ENCODE data around the gene C1QTNF9B. TPM values are rescaled to one million over a fixed set of nuclear protein-coding genes. Genes with fewer than 3 reads are reported as not detected.
"Not testable (repeated sequence)": the region's sequence is repeated elsewhere in the genome, so short reads cannot be mapped to it uniquely, and the experiment has no call there.

The C1QTNF9B gene
- total RNA-seq, 1 donor from 2014 or later: not detected

DNA sequence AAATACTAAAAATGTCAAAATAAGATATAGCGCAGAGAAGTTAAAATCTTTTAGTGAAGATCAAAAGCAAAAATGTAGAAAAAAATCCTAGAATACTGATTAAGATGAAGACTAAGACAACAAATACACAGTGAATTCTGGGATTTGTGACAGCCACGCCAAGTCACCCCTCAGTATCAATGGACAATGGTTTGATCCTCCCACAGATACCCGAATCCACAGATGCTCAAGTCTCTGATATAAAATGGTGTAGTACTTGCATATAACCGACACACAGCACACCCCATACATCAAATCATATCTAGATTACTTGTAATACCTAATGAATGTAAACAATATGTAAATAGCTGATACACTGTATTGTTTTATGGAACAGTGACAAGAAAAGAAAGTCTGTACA is 14.0 kb downstream of the C1QTNF9B start:
- H3K9me3 ChIP-seq (ENCODE audit: insufficient read depth, low read depth, low read length): no peaks in the 10 kb centered on the region
- H3K4me3 ChIP-seq (ENCODE audit: insufficient read depth, low read depth, low read length): no peak overlapping the region
- peaks cover 6% of the 10 kb centered on the region for H3K36me3 ChIP-seq (ENCODE audit: insufficient read depth, low read length)
- H3K27ac ChIP-seq (ENCODE audit: low read depth, low read length): no peak overlapping the region
- no peak overlapping the region for H3K27ac Mint-ChIP-seq (ENCODE audit: unreplicated experiment)
- no peaks in the 10 kb centered on the region for H3K27me3 Mint-ChIP-seq (ENCODE audit: low read depth, unreplicated experiment)
- no peak overlapping the region for H3K4me3 Mint-ChIP-seq (ENCODE audit: unreplicated experiment)
- H2AFZ ChIP-seq (ENCODE audit: low read depth, low read length): no peak overlapping the region
- peaks cover 14% of the 10 kb centered on the region for H3K79me2 ChIP-seq (ENCODE audit: insufficient read depth, low read length)
- no peak for DNase-seq (ENCODE audit: low read depth)
- FAIRE-seq: no peak
- peaks cover 5% of the 10 kb centered on the region for H3K4me1 ChIP-seq (ENCODE audit: insufficient read depth, low read length)
- peaks cover 5% of the 10 kb centered on the region for H3K4me1 Mint-ChIP-seq (ENCODE audit: low read depth, unreplicated experiment)
- no peaks in the 10 kb centered on the region for H4K20me1 ChIP-seq (ENCODE audit: insufficient read depth, low read length)
- H3K27me3 ChIP-seq (ENCODE audit: insufficient read depth, low read length): no peaks in the 10 kb centered on the region
- peaks cover 12% of the 10 kb centered on the region for H3K36me3 Mint-ChIP-seq (ENCODE audit: low read depth, unreplicated experiment)
- H3K9ac ChIP-seq (ENCODE audit: low read length): no peak overlapping the region
- no peak overlapping the region for H3K4me2 ChIP-seq (ENCODE audit: low read length)
- no peak for TF ChIP-seq EZH2 (IDR thresholded peaks at IDR 0.05; ENCODE audit: insufficient read depth, low read length)
- TF ChIP-seq, protein P1, sequence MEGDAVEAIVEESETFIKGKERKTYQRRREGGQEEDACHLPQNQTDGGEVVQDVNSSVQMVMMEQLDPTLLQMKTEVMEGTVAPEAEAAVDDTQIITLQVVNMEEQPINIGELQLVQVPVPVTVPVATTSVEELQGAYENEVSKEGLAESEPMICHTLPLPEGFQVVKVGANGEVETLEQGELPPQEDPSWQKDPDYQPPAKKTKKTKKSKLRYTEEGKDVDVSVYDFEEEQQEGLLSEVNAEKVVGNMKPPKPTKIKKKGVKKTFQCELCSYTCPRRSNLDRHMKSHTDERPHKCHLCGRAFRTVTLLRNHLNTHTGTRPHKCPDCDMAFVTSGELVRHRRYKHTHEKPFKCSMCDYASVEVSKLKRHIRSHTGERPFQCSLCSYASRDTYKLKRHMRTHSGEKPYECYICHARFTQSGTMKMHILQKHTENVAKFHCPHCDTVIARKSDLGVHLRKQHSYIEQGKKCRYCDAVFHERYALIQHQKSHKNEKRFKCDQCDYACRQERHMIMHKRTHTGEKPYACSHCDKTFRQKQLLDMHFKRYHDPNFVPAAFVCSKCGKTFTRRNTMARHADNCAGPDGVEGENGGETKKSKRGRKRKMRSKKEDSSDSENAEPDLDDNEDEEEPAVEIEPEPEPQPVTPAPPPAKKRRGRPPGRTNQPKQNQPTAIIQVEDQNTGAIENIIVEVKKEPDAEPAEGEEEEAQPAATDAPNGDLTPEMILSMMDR (IDR thresholded peaks at IDR 0.05; ENCODE audit: insufficient read depth, low read depth, low read length): no peak
- no peaks in the 10 kb centered on the region for H3K9me3 Mint-ChIP-seq (ENCODE audit: unreplicated experiment)

DNA sequence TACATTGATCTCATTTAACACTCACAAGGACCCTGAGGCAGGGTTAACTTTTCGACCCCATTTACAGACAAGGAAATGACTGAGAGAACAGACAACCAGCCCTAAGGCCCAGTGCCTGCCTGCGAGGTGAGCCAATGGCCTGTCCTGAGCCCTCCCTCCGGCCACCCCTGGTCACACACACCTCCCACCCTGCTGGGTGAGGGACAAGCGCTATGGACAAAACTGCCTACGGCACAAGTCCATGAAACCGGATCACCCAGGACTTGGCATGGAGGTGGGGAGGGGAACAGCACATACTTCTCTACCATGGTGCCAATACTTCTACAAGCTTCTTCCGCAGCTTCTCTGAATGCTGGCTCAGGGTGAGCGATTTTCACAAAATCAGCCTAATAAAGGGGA is 15.9 kb downstream of the C1QTNF9B start:
- H4K20me1 ChIP-seq (ENCODE audit: insufficient read depth, low read length); H3K27me3 Mint-ChIP-seq (ENCODE audit: low read depth, unreplicated experiment); FAIRE-seq; H3K4me3 Mint-ChIP-seq (ENCODE audit: unreplicated experiment); DNase-seq (ENCODE audit: low read depth); H3K27ac Mint-ChIP-seq (ENCODE audit: unreplicated experiment); H2AFZ ChIP-seq (ENCODE audit: low read depth, low read length); H3K9ac ChIP-seq (ENCODE audit: low read length); H3K27me3 ChIP-seq (ENCODE audit: insufficient read depth, low read length); H3K4me3 ChIP-seq (ENCODE audit: insufficient read depth, low read depth, low read length); H3K4me1 ChIP-seq (ENCODE audit: insufficient read depth, low read length); H3K4me1 Mint-ChIP-seq (ENCODE audit: low read depth, unreplicated experiment); H3K27ac ChIP-seq (ENCODE audit: low read depth, low read length); H3K9me3 ChIP-seq (ENCODE audit: insufficient read depth, low read depth, low read length); H3K4me2 ChIP-seq (ENCODE audit: low read length); H3K79me2 ChIP-seq (ENCODE audit: insufficient read depth, low read length); H3K9me3 Mint-ChIP-seq (ENCODE audit: unreplicated experiment): not testable (repeated sequence)
- H3K36me3 Mint-ChIP-seq (ENCODE audit: low read depth, unreplicated experiment): peaks cover 12% of the 10 kb centered on the region
- peaks cover 17% of the 10 kb centered on the region for H3K36me3 ChIP-seq (ENCODE audit: insufficient read depth, low read length)

DNA sequence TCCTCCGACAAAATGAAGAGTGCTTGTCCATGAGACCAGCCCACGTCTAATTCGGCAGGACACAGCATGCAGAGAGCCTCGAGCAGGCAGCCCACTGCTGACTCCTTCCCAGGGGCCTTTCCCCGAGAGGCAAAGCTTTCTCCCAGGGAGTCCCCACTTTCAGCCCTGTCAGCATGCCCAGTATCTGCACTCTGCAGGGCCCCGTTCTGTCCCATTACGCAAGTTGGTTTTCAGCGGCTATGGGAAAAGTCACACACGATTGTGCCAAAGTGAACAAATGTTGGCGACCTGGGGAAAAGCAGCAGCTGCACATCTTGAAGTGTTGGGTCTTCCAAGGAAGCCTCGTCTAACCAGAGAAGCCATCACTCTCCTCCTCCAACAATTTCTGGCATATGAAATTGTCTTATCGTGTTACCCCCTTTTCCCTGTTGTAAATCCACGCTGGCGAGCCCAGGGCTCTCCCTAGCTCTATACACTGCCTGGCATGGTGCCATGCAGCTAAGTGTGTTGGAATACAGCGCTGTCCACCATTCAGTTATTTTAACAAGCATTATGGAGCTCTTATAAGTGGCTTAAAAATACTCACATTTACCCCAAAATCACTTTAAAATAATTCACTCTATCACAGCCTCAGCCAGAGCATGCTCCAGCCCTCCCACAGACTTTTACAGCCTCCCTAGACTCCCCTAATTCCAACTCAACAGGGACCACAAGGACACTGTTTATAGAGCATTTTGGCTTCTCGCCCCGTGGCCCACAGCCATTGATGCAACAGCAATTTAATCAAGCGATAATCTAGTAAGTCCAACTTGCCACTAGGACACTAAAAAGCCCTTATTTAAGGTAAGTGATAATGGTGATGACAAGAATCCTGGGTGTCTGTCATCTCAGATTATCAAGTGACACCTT is 16.6 kb downstream of the C1QTNF9B start:
- not testable (repeated sequence) for DNase-seq (ENCODE audit: low read depth); H3K9me3 Mint-ChIP-seq (ENCODE audit: unreplicated experiment); H3K9me3 ChIP-seq (ENCODE audit: insufficient read depth, low read depth, low read length); H3K27ac Mint-ChIP-seq (ENCODE audit: unreplicated experiment); H3K79me2 ChIP-seq (ENCODE audit: insufficient read depth, low read length); H3K27me3 ChIP-seq (ENCODE audit: insufficient read depth, low read length); H2AFZ ChIP-seq (ENCODE audit: low read depth, low read length); H3K4me1 ChIP-seq (ENCODE audit: insufficient read depth, low read length); H4K20me1 ChIP-seq (ENCODE audit: insufficient read depth, low read length); H3K4me2 ChIP-seq (ENCODE audit: low read length); H3K4me3 Mint-ChIP-seq (ENCODE audit: unreplicated experiment); H3K9ac ChIP-seq (ENCODE audit: low read length); H3K4me3 ChIP-seq (ENCODE audit: insufficient read depth, low read depth, low read length); H3K27ac ChIP-seq (ENCODE audit: low read depth, low read length); FAIRE-seq; H3K27me3 Mint-ChIP-seq (ENCODE audit: low read depth, unreplicated experiment); H3K4me1 Mint-ChIP-seq (ENCODE audit: low read depth, unreplicated experiment)
- peaks cover 12% of the 10 kb centered on the region for H3K36me3 Mint-ChIP-seq (ENCODE audit: low read depth, unreplicated experiment)
- H3K36me3 ChIP-seq (ENCODE audit: insufficient read depth, low read length): peaks cover 17% of the 10 kb centered on the region

Measured in astrocyte (in vitro differentiated cells and primary cell).